GM23248 (cell line): ENCODE results near the gene MSH4. TPM values are rescaled to one million over a fixed set of nuclear protein-coding genes. Genes with fewer than 3 reads are reported as not detected.
A peak's percentile ranks its signal among the peaks of the same experiment; 100 is the strongest.
"Not testable (repeated sequence)": the region's sequence is repeated elsewhere in the genome, so short reads cannot be mapped to it uniquely, and the experiment has no call there.

Source experiments
- DNase-seq: peaks from one replicate; pipeline ENCODE4 v3.0.0-alpha.2; 2015
- H2AFZ ChIP-seq: fragments of 200-600 bp; sonication (generic); 2 replicates; pipeline ENCODE4 v1.6.1; 2016; ENCODE audit warnings: antibody characterized with exemption
- H3F3A ChIP-seq: fragments of 200-600 bp; sonication (generic); 2 replicates; pipeline ENCODE4 v1.6.1; 2016; ENCODE audit warnings: mild to moderate bottlenecking, antibody characterized with exemption, mixed run types; ENCODE audit not compliant: insufficient read depth
- H3K27ac ChIP-seq: fragments of 200-600 bp; sonication (generic); 2 replicates; pipeline ENCODE4 v1.5.1; 2016; ENCODE audit warnings: mild to moderate bottlenecking
- H3K27me3 ChIP-seq: fragments of 200-600 bp; sonication (generic); replicated peaks from 2 replicates; pipeline ENCODE4 v1.6.1; 2016; ENCODE audit warnings: mild to moderate bottlenecking; ENCODE audit not compliant: insufficient read depth
- H3K36me3 ChIP-seq: fragments of 200-600 bp; sonication (generic); 2 replicates; pipeline ENCODE4 v1.6.1; 2016; ENCODE audit warnings: low read depth, mild to moderate bottlenecking
- H3K4me1 ChIP-seq: fragments of 200-600 bp; sonication (generic); 2 replicates; pipeline ENCODE4 v1.6.1; 2016; ENCODE audit warnings: mild to moderate bottlenecking; ENCODE audit not compliant: insufficient read depth
- H3K4me2 ChIP-seq: fragments of 200-600 bp; sonication (generic); one replicate; pipeline ENCODE4 v1.6.1; 2016; ENCODE audit warnings: mild to moderate bottlenecking; ENCODE audit not compliant: unreplicated experiment
- H3K4me3 ChIP-seq: fragments of 200-600 bp; sonication (generic); 2 replicates; pipeline ENCODE4 v1.5.1; 2016; ENCODE audit warnings: mild to moderate bottlenecking
- H3K79me2 ChIP-seq: fragments of 200-600 bp; sonication (generic); 2 replicates; pipeline ENCODE4 v1.6.1; 2016; ENCODE audit warnings: mild to moderate bottlenecking; ENCODE audit not compliant: insufficient read depth
- H3K9ac ChIP-seq: fragments of 200-600 bp; sonication (generic); 2 replicates; pipeline ENCODE4 v1.6.1; 2016; ENCODE audit warnings: mild to moderate bottlenecking
- H3K9me2 ChIP-seq: fragments of 200-600 bp; sonication (generic); 2 replicates; pipeline ENCODE4 v1.6.1; 2016; ENCODE audit warnings: mixed run types, mild to moderate bottlenecking, moderate library complexity; ENCODE audit not compliant: insufficient read depth
- H3K9me3 ChIP-seq: fragments of 200-600 bp; sonication (generic); one replicate; pipeline ENCODE4 v1.6.1; 2017; ENCODE audit warnings: low read depth
- H4K20me1 ChIP-seq: fragments of 200-600 bp; sonication (generic); 2 replicates; pipeline ENCODE4 v1.6.0; 2016; ENCODE audit not compliant: insufficient read depth
- EZH2 ChIP-seq: fragments of 200-600 bp; sonication (generic); IDR thresholded peaks from 2 replicates; pipeline ENCODE4 v1.6.1; 2018; ENCODE audit warnings: antibody characterized with exemption, mild to moderate bottlenecking; ENCODE audit not compliant: insufficient read depth, poor library complexity, severe bottlenecking
- EZH2phosphoT487 ChIP-seq: fragments of 200-600 bp; sonication (generic); IDR thresholded peaks from 2 replicates; pipeline ENCODE4 v1.6.1; 2018; ENCODE audit warnings: antibody characterized with exemption, moderate library complexity, mild to moderate bottlenecking, low read depth; ENCODE audit not compliant: insufficient read depth
- WGBS, 2 experiments: methylation state at CpG; one replicate each; pipeline ENCODE4 v1.1.6; 2015 to 2017; ENCODE audit warnings: low lambda C conversion rate in 2 of 2, low coverage in 1 of 2; ENCODE audit errors: missing lambda C conversion rate in 2 of 2; 5-methylcytosine and 5-hydroxymethylcytosine counted together
- in situ Hi-C: fragments of 300-500 bp; cut with MboI; formaldehyde crosslinking; loops from 2 replicates; pipeline ENCODE4 v1.15.0; 2020
- polyA plus RNA-seq: library from polyadenylated mRNA; unstranded; fragments of >200 nt; fragmentation: Nextera tagmentation; extraction: Ambion mirVana; gene quantifications from 2 replicates; pipeline ENCODE4 v1.2.1, GENCODE V29; 2016
- total RNA-seq: library from RNA; depleted of rRNA; stranded (reverse); fragments of >200 nt; shearing (Covaris generic); gene quantifications from 2 replicates; pipeline ENCODE4 v1.2.3, GENCODE V29; 2014

Gene MSH4
- total and polyA plus RNA-seq, 2 experiments from 2014 or later = 0.14 TPM; not detected in 1

DNA sequence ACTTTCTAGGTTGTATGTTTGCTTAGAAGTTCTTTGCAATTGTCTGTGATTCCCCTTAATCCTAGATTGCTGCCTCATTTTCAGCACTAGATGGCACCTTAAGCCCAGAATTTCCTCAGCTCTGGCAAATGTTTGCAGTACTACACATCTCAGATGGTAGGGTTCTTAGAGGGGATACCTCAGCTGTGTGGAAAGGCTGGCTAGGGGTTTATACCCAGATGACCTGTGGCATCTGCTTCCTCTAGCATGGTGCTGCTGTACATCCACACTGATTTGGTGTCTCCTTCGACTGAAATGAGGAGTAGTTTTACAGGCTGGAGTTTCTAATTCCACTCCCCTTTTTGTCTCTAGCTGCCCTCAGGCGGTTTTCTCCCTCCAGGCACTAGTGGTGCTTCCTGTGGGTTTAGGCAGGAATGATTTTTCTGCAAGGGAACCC, 112.1 kb downstream of the MSH4 start:
- Histone ChIP-seq H3K79me2 (no peaks in the 10 kb centered on the region), H3K27ac (no peak overlapping the region), H3K9me3 (no peaks in the 10 kb centered on the region), H3K4me3 (no peak overlapping the region), H3K4me1 (no peaks in the 10 kb centered on the region), H3K9me2 (no peaks in the 10 kb centered on the region), H3F3A (no peaks in the 10 kb centered on the region), H3K36me3 (no peaks in the 10 kb centered on the region), H3K9ac (no peak overlapping the region), H2AFZ (peak overlapping the region; percentile 9; the same call in 1 of the 2 replicates), H3K4me2 (peak overlapping the region; percentile 43), H3K27me3 (no peaks in the 10 kb centered on the region), H4K20me1 (no peaks in the 10 kb centered on the region)
- 3 to 4% methylated on average over 2 of the region's 2 CpGs for WGBS, 2 experiments
- DNase-seq = peak; percentile 62
- in situ Hi-C loops = no loop called here
- TF ChIP-seq EZH2 = no peak
- TF ChIP-seq EZH2phosphoT487 = no peak

DNA sequence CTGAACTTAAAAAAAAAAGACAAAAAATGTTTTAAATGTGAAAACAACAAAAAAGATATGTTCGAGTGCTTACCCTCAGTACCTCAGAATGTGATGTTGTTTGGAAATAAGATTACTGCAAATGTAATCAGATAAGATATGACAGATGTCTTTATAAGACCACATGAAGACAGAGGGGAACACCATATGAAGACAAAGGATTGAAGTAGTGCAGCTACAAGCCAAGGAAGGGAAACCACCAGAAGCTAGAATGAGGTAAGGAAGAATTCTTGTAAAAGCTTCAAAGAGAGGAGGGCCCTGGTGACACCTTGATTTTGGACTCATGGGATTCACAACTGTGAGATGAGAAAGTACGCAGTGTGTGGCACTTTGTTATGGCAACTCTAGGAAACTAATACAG, 120.2 kb downstream of the MSH4 start:
- H3K27me3 ChIP-seq = no peaks in the 10 kb centered on the region
- H3K9me2 ChIP-seq = no peaks in the 10 kb centered on the region
- no peak overlapping the region for H2AFZ ChIP-seq
- 43 to 60% methylated on average over 2 of the region's 2 CpGs for WGBS, 2 experiments
- no peak overlapping the region for H3K27ac ChIP-seq
- no peaks in the 10 kb centered on the region for H3K4me1 ChIP-seq
- no peak for DNase-seq
- no peak overlapping the region for H3K4me3 ChIP-seq
- H3F3A ChIP-seq = no peaks in the 10 kb centered on the region
- H4K20me1 ChIP-seq = no peaks in the 10 kb centered on the region
- H3K4me2 ChIP-seq = no peak overlapping the region
- no peaks in the 10 kb centered on the region for H3K36me3 ChIP-seq
- in situ Hi-C loops = no loop called here
- no peaks in the 10 kb centered on the region for H3K9me3 ChIP-seq
- no peaks in the 10 kb centered on the region for H3K79me2 ChIP-seq
- TF ChIP-seq EZH2phosphoT487 (no peak), EZH2 (no peak)
- H3K9ac ChIP-seq = no peak overlapping the region

DNA sequence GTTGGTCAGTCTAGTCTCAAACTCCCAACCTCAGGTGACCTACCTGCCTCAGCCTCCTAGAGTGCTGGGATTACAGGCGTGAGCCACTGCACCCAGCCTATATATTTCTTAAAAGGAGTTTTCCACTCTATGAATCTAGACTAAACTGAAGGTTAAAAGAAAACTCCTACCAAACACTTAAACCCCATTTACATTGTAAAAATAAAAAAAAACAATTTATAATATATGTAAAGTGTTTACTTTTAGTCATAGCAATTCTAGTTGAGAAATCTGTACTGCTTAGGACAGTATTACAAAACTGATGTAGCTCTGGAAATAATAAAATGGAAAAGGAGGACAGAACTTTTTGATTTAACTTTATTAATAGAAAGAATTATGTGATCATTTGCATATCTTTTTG, 126.0 kb downstream of the MSH4 start:
- Histone ChIP-seq H4K20me1 (no peaks in the 10 kb centered on the region), H3K36me3 (no peaks in the 10 kb centered on the region), H3K9me2 (no peaks in the 10 kb centered on the region), H3K4me1 (no peaks in the 10 kb centered on the region), H3F3A (no peaks in the 10 kb centered on the region), H3K4me2 (no peak overlapping the region), H3K27ac (no peak overlapping the region), H3K79me2 (no peaks in the 10 kb centered on the region), H3K9me3 (no peaks in the 10 kb centered on the region), H2AFZ (no peak overlapping the region), H3K9ac (no peak overlapping the region), H3K4me3 (no peak overlapping the region), H3K27me3 (no peaks in the 10 kb centered on the region)
- DNase-seq = no peak
- TF ChIP-seq EZH2 = no peak
- no peak for TF ChIP-seq EZH2phosphoT487
- 63 to 70% methylated on average over 1 of the region's 1 CpG for WGBS, 2 experiments
- in situ Hi-C loops = no loop called here

DNA sequence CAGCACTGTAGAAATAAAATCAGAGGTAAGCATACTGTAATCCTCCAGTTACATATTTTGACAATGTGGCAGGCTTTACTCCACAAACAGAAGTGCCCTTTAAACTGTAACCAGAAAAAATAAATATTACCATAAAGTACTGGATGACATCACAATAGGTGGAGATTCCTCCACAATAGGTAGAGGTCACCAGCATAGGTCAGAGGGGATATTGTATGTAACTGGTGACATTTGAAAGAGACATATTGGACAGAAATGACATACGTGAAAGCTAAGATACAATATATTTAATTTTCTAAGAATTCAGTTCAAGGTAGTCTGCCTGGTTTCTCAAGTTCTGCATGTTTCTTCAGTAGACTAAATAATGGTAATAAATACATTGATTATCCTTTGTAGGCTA, 135.6 kb downstream of the MSH4 start, which contains the start of gene ASB17:
ASB17 (minus strand) TSS at position 101 of the 400 bp plus-strand sequence. CDS start 113 bp downstream, outside the sequence.
- H3K27ac ChIP-seq = no peak within 1 kb of the TSS
- H3K9me2 ChIP-seq = no peaks in the 10 kb centered on the region
- in situ Hi-C loops = no loop called here
- H3K4me3 ChIP-seq = no peak within 1 kb of the TSS
- H3K9ac ChIP-seq = no peak within 1 kb of the TSS
- H4K20me1 ChIP-seq = no peaks in the 10 kb centered on the region
- no peaks in the 10 kb centered on the region for H3K27me3 ChIP-seq
- H3K79me2 ChIP-seq = no peaks in the 10 kb centered on the region
- no peaks in the 10 kb centered on the region for H3K36me3 ChIP-seq
- no peaks in the 10 kb centered on the region for H3K9me3 ChIP-seq
- H3F3A ChIP-seq = no peaks in the 10 kb centered on the region
- 70 to 75% methylated on average over 1 of the region's 1 CpG for WGBS, 2 experiments
- no peak for TF ChIP-seq EZH2phosphoT487
- no peak for TF ChIP-seq EZH2
- no peak for DNase-seq
- no peak within 1 kb of the TSS for H3K4me2 ChIP-seq
- H3K4me1 ChIP-seq = peaks cover 6% of the 10 kb centered on the region
- no peak within 1 kb of the TSS for H2AFZ ChIP-seq

DNA sequence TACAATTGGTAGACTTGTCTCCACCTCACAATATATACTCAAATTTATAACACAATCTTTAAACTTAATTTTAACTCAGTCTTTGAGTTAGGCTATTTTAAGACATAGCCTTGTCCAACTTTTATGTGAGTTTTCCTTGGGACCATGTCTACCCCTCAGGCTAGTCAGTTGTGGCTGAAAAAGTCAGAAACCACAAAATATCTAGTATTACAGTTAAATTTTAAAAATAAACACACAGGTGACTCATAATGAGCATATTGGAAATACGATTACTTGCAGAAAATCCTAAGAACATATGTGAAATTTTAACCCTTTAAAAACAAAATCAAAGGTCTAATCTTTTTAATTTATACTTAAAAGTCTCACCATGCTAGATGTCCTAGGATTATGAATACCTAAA, 140.4 kb downstream of the MSH4 start:
- H3K4me1 ChIP-seq = peaks cover 6% of the 10 kb centered on the region
- no peaks in the 10 kb centered on the region for H3K79me2 ChIP-seq
- peak; percentile 45 for DNase-seq
- TF ChIP-seq EZH2 (no peak), EZH2phosphoT487 (no peak)
- in situ Hi-C loops = no loop called here
- no peak overlapping the region for H3K4me2 ChIP-seq
- no peaks in the 10 kb centered on the region for H3K27me3 ChIP-seq
- H4K20me1 ChIP-seq = no peaks in the 10 kb centered on the region
- no peak overlapping the region for H3K27ac ChIP-seq
- no peaks in the 10 kb centered on the region for H3K36me3 ChIP-seq
- no peaks in the 10 kb centered on the region for H3K9me3 ChIP-seq
- H3K9me2 ChIP-seq = no peaks in the 10 kb centered on the region
- H2AFZ ChIP-seq = no peak overlapping the region
- WGBS, 2 experiments = 0% methylated on average over 1 of the region's 1 CpG
- H3K4me3 ChIP-seq = no peak overlapping the region
- no peaks in the 10 kb centered on the region for H3F3A ChIP-seq
- no peak overlapping the region for H3K9ac ChIP-seq

DNA sequence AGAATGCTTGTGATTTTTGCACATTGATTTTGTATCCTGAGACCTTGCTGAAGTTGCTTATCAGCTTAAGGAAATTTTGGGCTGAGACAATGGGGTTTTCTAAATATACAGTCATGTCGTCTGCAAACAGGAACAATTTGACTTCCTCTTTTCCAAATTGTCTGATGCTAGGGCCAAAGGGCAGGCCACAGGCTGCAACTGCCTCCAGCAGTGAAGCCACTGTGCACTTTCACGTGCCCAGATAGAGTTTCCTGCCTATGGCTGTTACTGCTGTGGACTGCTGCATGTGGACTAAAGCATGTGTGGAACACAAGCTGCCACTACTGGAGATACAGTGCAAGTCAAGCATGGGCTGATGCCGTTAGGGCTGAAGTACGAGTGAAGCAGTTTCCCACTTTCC, 146.4 kb downstream of the MSH4 start:
- H3K36me3 ChIP-seq, H3K27me3 ChIP-seq, DNase-seq, in situ Hi-C loops, H3F3A ChIP-seq, H3K27ac ChIP-seq, H4K20me1 ChIP-seq, H3K9me3 ChIP-seq, H3K4me2 ChIP-seq, H3K9me2 ChIP-seq, H3K4me1 ChIP-seq, H3K79me2 ChIP-seq, H3K4me3 ChIP-seq, H2AFZ ChIP-seq, H3K9ac ChIP-seq: not testable (repeated sequence)
- WGBS, 2 experiments = 29 to 39% methylated on average over 4 of the region's 4 CpGs
